Activated CD8-positive, alpha-beta T cell treated with anti-CD3 and anti-CD28 coated beads for 36 hours (primary cell): ENCODE measurements around the gene BCAS4. TPM values are rescaled to one million over a fixed set of nuclear protein-coding genes. Genes with fewer than 3 reads are reported as not detected.

ENCODE experiments used
- ATAC-seq: fragments of 200-7000 bp; cut with Tn5 transposase; one replicate; pipeline ENCODE4 v1.10.0; 2021; ENCODE audit warnings: mild to moderate bottlenecking, moderate library complexity
- CTCF ChIA-PET: fragments of 350-600 bp; sonication (Branson Sonifier 250); formaldehyde crosslinking; loops from one replicate; lab custom pipeline; 2021; ENCODE audit warnings: antibody characterized with exemption; lab: Charles Lee
- POLR2A ChIA-PET: fragments of 350-600 bp; sonication (Branson Sonifier 250); formaldehyde crosslinking; loops from one replicate; lab custom pipeline; 2021; ENCODE audit warnings: antibody characterized with exemption; lab: Charles Lee
- DNase-seq: peaks from one replicate; pipeline ENCODE4 v3.0.0-alpha.2; 2020
- H3K27ac Mint-ChIP-seq: one replicate; pipeline ENCODE4 v1.8.0; 2021; ENCODE audit warnings: mild to moderate bottlenecking, mixed read lengths
- H3K27me3 Mint-ChIP-seq: one replicate; pipeline ENCODE4 v1.8.0; 2021; ENCODE audit warnings: mixed read lengths
- H3K36me3 Mint-ChIP-seq: one replicate; pipeline ENCODE4 v1.8.0; 2021; ENCODE audit warnings: low read depth, mixed read lengths
- H3K4me1 Mint-ChIP-seq: one replicate; pipeline ENCODE4 v1.8.0; 2021; ENCODE audit warnings: low read depth, mixed read lengths
- H3K4me3 Mint-ChIP-seq: one replicate; pipeline ENCODE4 v1.8.0; 2021; ENCODE audit warnings: mild to moderate bottlenecking, moderate library complexity, mixed read lengths
- H3K9me3 Mint-ChIP-seq: one replicate; pipeline ENCODE4 v1.8.0; 2021; ENCODE audit warnings: mixed read lengths
- CTCF ChIP-seq: fragments of 200-600 bp; IDR thresholded peaks from one replicate; pipeline ENCODE4 v1.8.0; 2022; ENCODE audit warnings: antibody characterized with exemption, mild to moderate bottlenecking
- intact Hi-C: fragments of 100-400 bp; cut with micrococcal nuclease; formaldehyde crosslinking; loops from one replicate; pipeline ENCODE4 v1.10.0; 2022
- total RNA-seq, 2 experiments: library from RNA; stranded (reverse); gene quantifications; one replicate each; pipeline ENCODE4 v1.2.3, GENCODE V29; 2021

Gene BCAS4
- total RNA-seq, 2 experiments from 2014 or later, result 27.3 to 31.7 TPM

GRCh38 chr20:50854506-50855249, 59.8 kb downstream of the BCAS4 start:
- H3K9me3 Mint-ChIP-seq, result no peaks in the 10 kb centered on the region
- no peaks in the 10 kb centered on the region for H3K27me3 Mint-ChIP-seq
- no peak for ATAC-seq
- TF ChIP-seq CTCF, result no peak
- DNase-seq, result no peak
- ChIA-PET POLR2A (interaction anchor here (1.2 kb wide), 1 partner anchor 60 kb away, joined by 3 read pairs; the partner anchor contains the start of gene BCAS4), CTCF (interaction anchor here (0.7 kb wide), 1 partner anchor 12 kb away, joined by 3 read pairs; no protein-coding TSS in a partner anchor)
- intact Hi-C loops, result no loop called here
- no peak overlapping the region for H3K4me3 Mint-ChIP-seq
- peaks cover 11% of the 10 kb centered on the region for H3K4me1 Mint-ChIP-seq
- no peaks in the 10 kb centered on the region for H3K36me3 Mint-ChIP-seq
- no peak overlapping the region for H3K27ac Mint-ChIP-seq

GRCh38 chr20:50855498-50856474, 60.9 kb downstream of the BCAS4 start:
- H3K4me1 Mint-ChIP-seq, result peaks cover 4% of the 10 kb centered on the region
- no peak overlapping the region for H3K27ac Mint-ChIP-seq
- intact Hi-C loops, result no loop called here
- H3K36me3 Mint-ChIP-seq, result no peaks in the 10 kb centered on the region
- H3K27me3 Mint-ChIP-seq, result no peaks in the 10 kb centered on the region
- H3K4me3 Mint-ChIP-seq, result no peak overlapping the region
- H3K9me3 Mint-ChIP-seq, result no peaks in the 10 kb centered on the region
- no peak for TF ChIP-seq CTCF
- ChIA-PET CTCF (interaction anchor here (1.2 kb wide), 1 partner anchor 61 kb away, joined by 4 read pairs; the partner anchor contains the start of gene BCAS4), POLR2A (no interaction called here)
- DNase-seq (no peak), ATAC-seq (no peak)

- no peak for TF ChIP-seq CTCF
- DNase-seq (no peak), ATAC-seq (no peak)
- Mint-ChIP-seq H3K27me3 (no peaks in the 10 kb centered on the region), H3K27ac (no peak overlapping the region), H3K4me1 (peaks cover 4% of the 10 kb centered on the region), H3K36me3 (no peaks in the 10 kb centered on the region), H3K4me3 (no peak overlapping the region), H3K9me3 (no peaks in the 10 kb centered on the region)
- CTCF ChIA-PET, result interaction anchor here (1.2 kb wide), 1 partner anchor 62 kb away, joined by 4 read pairs; the partner anchor contains the start of gene BCAS4
- POLR2A ChIA-PET, result interaction anchor here (0.6 kb wide), 1 partner anchor 41 kb away, joined by 3 read pairs; no protein-coding TSS in a partner anchor
- intact Hi-C loops, result no loop called here
Measured at GRCh38 chr20:50856475-50857041, 61.7 kb downstream of the BCAS4 start.

- Mint-ChIP-seq H3K4me3 (no peak overlapping the region), H3K36me3 (no peaks in the 10 kb centered on the region), H3K4me1 (no peaks in the 10 kb centered on the region), H3K27me3 (no peaks in the 10 kb centered on the region), H3K9me3 (no peaks in the 10 kb centered on the region), H3K27ac (no peak overlapping the region)
- intact Hi-C loops, result no loop called here
- ChIA-PET CTCF (no interaction called here), POLR2A (interaction anchor here (1.1 kb wide), 1 partner anchor 32 kb away, joined by 4 read pairs; no protein-coding TSS in a partner anchor)
- TF ChIP-seq CTCF, result no peak
- ATAC-seq (no peak), DNase-seq (no peak)
Measured at GRCh38 chr20:50857348-50857747, 62.5 kb downstream of the BCAS4 start.
